Epithelial cell of proximal tubule (primary cell): Measurements from ENCODE around the gene CYCS. TPM values are rescaled to one million over a fixed set of nuclear protein-coding genes. Genes with fewer than 3 reads are reported as not detected.
"Not testable (repeated sequence)": the region's sequence is repeated elsewhere in the genome, so short reads cannot be mapped to it uniquely, and the experiment has no call there.

Experiments
- DNase-seq: peaks from one replicate; pipeline ENCODE4 v3.0.0-alpha.2; 2011; ENCODE audit warnings: low read depth
- H3K4me3 ChIP-seq: 2 replicates; pipeline ENCODE4 v1.5.1; 2011; ENCODE audit warnings: low read depth, mild to moderate bottlenecking, low read length
- CTCF ChIP-seq: conservative IDR thresholded peaks from 2 replicates; pipeline ENCODE4 v1.5.1; 2012; ENCODE audit warnings: low read depth, mild to moderate bottlenecking, low read length
- total RNA-seq: library from RNA; depleted of rRNA; stranded (reverse); fragments of >200 nt; gene quantifications from 2 replicates; pipeline ENCODE4 v1.2.3, GENCODE V29; 2015

CYCS gene
- total RNA-seq, 1 donor from 2014 or later: 48.9 TPM

GRCh38 chr7:25121599-25121998 lies 3.5 kb downstream of the CYCS start:
- no peak for TF ChIP-seq CTCF
- no peak overlapping the region for H3K4me3 ChIP-seq
- DNase-seq: no peak

DNA sequence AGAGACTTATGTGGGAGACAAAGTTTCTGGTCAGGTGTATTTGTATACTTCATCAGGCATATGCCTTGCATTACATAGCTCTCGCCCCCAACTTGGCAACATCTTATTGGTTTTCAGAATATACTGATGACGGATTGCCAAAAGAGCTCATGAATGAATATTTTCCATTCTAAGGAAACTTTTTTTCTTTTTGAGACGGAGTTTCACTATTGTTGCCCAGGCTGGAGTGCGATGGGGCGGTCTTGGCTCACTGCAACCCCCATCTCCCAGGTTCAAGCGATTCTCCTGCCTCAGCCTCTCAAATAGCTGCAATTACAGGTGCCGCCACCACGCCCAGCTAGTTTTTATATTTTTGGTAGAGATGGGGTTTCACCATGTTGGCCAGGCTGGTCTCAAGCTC lies 6.0 kb downstream of the CYCS start:
- no peak overlapping the region for H3K4me3 ChIP-seq

GRCh38 chr7:25118048-25118753 lies 6.9 kb downstream of the CYCS start:
- no peak for TF ChIP-seq CTCF
- H3K4me3 ChIP-seq: no peak overlapping the region
- no peak for DNase-seq

More for the DNA sequence above, 6.0 kb downstream of the CYCS start:
- DNase-seq: no peak
- TF ChIP-seq CTCF: no peak

GRCh38 chr7:25117226-25118047 lies 7.6 kb downstream of the CYCS start:
- no peak for DNase-seq

GRCh38 chr7:25116621-25117020 lies 8.4 kb downstream of the CYCS start:
- no peak overlapping the region for H3K4me3 ChIP-seq
- no peak for DNase-seq
- no peak for TF ChIP-seq CTCF

More at GRCh38 chr7:25117226-25118047, 7.6 kb downstream of the CYCS start:
- no peak overlapping the region for H3K4me3 ChIP-seq
- no peak for TF ChIP-seq CTCF

GRCh38 chr7:25110514-25110913 lies 14.5 kb downstream of the CYCS start:
- H3K4me3 ChIP-seq, DNase-seq: not testable (repeated sequence)

- no peak overlapping the region for H3K4me3 ChIP-seq
- no peak for TF ChIP-seq CTCF
- DNase-seq: no peak
These were observed 15.8 kb downstream of the CYCS start for GRCh38 chr7:25109276-25109675.
